AG10803 (cell line): Measurements from ENCODE around the gene PLEKHM3.

Experiments
- DNase-seq: peaks from one replicate; pipeline ENCODE4 v3.0.0; 2010; ENCODE audit warnings: low read depth
- H3K4me3 ChIP-seq: 2 replicates; pipeline ENCODE4 v1.5.1; 2011; ENCODE audit warnings: mild to moderate bottlenecking, low read length, control low read depth
- CTCF ChIP-seq: conservative IDR thresholded peaks from 2 replicates; pipeline ENCODE4 v1.5.1; 2011; ENCODE audit warnings: mild to moderate bottlenecking, low read length, control low read depth, inconsistent platforms

The PLEKHM3 gene

DNA sequence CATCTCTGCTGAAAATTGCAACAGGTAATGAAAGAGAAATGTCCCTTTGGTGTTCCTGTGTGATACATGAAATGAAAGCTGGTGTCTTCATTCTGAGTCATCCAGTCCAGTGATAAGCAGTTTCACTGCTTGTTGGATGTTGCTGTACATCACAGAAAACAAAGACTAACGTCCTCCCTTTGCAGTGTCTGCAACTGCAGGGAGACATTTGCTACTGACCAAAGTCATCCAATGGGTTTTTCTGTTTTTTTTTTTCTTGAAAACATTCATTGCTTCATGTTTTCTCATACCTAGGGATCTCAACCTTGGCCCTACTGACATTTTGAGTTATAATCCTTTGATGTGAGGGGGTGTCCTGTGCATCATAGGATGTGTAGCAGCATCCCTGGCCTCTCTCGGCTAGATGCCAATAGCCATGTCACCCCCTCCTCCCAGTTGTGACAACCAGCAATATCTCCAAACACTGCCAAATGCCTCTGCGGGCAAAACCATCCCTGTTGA lies 192.0 kb downstream of the PLEKHM3 start:
- H3K4me3 ChIP-seq = no peak overlapping the region
- no peak for DNase-seq
- no peak for TF ChIP-seq CTCF

DNA sequence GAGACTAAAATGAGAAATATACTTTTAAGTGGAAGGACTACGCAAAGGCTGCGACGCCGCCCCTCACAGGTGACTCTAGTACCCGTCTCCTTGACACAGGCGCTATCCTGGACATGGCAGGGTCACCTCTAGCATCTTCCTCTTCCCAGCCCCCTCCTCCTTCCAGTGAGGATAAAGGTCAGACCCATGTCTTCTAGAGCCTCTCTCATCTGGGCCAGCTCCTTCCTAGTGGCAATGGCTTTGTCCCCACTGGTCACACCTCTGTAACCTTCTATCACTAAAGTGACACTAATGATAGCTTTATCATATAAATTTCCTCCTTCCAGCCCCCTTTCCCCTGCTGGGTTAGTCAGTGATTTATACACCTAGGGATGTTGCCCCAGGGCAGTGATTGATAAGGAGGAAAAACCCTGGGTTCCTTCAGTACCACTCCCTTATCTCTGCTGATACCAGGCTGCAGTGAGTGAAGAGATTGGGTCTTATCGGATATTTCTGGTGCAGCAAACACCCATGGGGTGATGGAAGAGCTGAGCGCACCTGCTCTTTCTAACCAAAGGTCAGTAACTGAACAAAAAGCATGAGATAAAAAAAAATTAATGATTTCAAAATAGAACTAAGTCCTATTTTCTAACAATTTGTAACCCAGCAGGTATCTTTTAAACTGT lies 193.6 kb downstream of the PLEKHM3 start:
- DNase-seq = no peak

GRCh38 chr2:207830778-207831438 lies 194.4 kb downstream of the PLEKHM3 start:
- no peak for DNase-seq
- H3K4me3 ChIP-seq = no peak overlapping the region
- no peak for TF ChIP-seq CTCF

More for the DNA sequence above, 193.6 kb downstream of the PLEKHM3 start:
- TF ChIP-seq CTCF = no peak
- H3K4me3 ChIP-seq = no peak overlapping the region

DNA sequence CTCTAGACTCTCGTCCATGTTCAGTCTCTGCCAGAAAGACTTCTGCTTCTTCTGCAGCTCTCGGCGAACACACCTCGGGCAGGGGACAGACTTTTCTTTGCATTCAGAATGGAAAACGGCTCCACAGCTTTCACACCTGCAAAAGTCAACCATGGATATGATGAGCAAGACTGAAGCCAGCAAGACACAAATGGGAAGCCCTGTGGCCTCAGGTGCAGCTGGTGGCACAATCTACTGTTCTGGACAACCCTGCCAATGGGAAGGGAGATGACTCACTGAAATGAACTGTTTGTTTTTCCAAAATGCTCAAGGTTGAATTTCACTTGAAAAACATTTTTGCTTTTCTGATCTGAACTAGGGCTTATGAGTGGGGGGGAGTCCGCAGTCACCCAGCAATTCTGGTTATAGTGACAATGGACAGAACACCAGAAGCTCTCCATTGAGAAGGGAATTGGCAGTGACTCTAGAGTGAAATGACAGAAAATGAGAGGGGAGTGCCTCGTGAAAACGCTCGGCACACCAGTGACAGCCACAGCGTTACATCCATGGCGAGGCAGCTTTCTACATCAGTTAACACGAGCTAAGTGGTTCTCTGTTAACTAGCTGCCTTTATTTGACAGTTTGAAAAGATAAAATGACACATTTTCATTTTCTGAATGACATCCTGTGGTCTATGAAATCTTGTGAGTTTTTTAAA lies 196.8 kb downstream of the PLEKHM3 start:
- no peak for TF ChIP-seq CTCF
- DNase-seq = no peak
- H3K4me3 ChIP-seq = no peak overlapping the region

DNA sequence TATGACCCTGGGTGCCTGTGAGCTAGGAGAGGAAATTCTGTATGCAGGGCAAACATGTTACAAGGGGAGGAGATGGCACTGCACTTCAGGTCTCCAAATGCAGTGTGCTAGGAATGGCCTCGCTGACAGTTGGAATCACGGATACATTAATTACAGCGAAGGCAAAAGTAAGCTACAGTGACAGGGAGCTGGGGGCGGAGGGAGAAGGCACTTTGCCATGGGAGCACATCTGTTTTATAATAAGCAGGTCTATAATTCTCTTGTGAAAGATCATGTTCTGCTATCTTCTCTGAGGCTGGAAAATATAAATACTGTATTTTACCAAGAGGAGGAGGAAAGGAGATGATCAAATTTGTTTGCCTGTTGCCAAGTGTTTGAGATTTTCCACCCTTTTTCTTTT lies 199.3 kb downstream of the PLEKHM3 start:
- no peak for TF ChIP-seq CTCF
- DNase-seq = no peak
- no peak overlapping the region for H3K4me3 ChIP-seq

DNA sequence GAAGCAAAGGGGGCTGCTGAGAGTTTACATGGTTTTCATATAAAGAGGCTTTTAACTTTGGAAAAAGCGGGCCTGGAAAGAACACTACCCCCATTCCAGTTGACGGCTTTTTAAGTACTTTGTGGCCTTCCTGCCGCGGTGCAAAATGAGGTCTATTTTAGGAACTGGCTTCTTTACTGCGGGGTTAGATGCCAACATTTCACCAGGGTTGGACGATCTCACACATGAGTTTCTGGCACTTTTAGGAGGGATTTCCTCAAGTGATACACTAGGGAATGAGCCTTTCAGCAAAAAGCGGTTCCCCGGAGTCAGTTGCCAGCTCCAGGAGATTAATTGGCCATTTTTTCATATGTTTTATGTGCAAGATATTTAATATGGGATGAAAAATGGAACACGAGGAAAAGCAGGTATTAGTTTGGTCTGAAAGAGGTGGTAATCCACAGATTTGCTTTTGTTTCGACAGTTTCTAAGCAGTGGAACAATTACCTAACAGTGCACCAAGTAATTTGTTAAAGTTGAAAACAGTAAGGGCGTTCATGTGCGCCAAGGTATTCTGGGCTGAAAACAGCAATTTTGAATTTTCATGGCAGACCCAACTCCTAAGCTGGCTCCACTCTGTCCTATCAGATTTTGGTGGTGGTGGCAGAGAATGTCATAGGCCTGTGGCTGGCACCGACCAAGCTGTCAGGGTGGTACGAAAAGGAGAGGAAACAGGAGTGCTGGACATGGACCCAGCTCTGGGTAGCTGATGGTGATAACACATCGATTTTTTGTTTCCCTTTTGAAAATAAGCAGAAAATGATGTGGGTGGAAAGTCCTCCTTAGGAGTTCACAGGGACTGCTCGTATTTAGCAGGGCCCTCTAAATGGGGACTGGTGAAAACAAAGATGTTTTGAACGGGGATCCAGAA lies 200.0 kb downstream of the PLEKHM3 start:
- no peak overlapping the region for H3K4me3 ChIP-seq
- DNase-seq = no peak
- no peak for TF ChIP-seq CTCF
